Ectodermal cell (in vitro differentiated cells): ENCODE results near the gene BATF3.

Experiments used
- H3K27ac ChIP-seq: 2 replicates; pipeline ENCODE4 v1.7.0; 2013; ENCODE audit warnings: mild to moderate bottlenecking, low read depth, low read length; ENCODE audit not compliant: insufficient read depth, poor library complexity, severe bottlenecking
- H3K27me3 ChIP-seq: 2 replicates; pipeline ENCODE4 v1.7.0; 2013; ENCODE audit warnings: mild to moderate bottlenecking, low read length; ENCODE audit not compliant: insufficient read depth, control insufficient read depth, poor library complexity, severe bottlenecking
- H3K36me3 ChIP-seq: one replicate; pipeline ENCODE4 v1.7.0; 2013; ENCODE audit warnings: low read length; ENCODE audit not compliant: control insufficient read depth, insufficient read depth
- H3K4me1 ChIP-seq: one replicate; pipeline ENCODE4 v1.7.0; 2013; ENCODE audit warnings: low read length; ENCODE audit not compliant: control insufficient read depth, insufficient read depth
- H3K4me3 ChIP-seq: 2 replicates; pipeline ENCODE4 v1.7.0; 2013; ENCODE audit warnings: low read depth, low read length, control low read depth; ENCODE audit not compliant: insufficient read depth
- H3K9me3 ChIP-seq: 2 replicates; pipeline ENCODE4 v1.7.0; 2013; ENCODE audit warnings: mild to moderate bottlenecking, low read length, moderate library complexity; ENCODE audit not compliant: control insufficient read depth
- WGBS, 2 experiments: methylation state at CpG; one replicate each; pipeline ENCODE4 v1.1.7; 2013; ENCODE audit warnings: missing lambda C conversion rate in 2 of 2; 5-methylcytosine and 5-hydroxymethylcytosine counted together

BATF3 gene

DNA sequence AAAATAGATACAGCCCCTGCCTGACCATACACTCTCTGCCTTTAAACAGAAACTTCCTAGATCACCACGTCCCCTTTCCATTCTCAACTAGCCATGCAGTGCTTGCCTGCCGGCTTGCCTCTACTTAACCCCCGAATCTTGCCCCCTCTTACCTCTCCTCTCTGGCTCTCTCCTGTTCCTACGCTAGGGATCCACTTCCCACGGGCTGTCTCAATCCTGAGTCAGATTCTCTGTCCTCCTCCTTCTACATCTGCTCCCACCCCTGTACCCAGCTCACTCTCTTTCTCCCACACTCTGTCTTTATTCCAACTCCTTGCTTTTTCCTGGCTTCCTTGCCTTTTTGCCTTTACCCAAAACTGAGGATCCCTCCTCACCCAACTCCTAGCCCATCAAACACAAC, 61.7 kb downstream of the BATF3 start:
- Histone ChIP-seq H3K9me3 (no peaks in the 10 kb centered on the region), H3K4me3 (no peak overlapping the region), H3K27me3 (no peaks in the 10 kb centered on the region), H3K4me1 (no peaks in the 10 kb centered on the region), H3K27ac (no peak overlapping the region), H3K36me3 (no peaks in the 10 kb centered on the region)
- 83 to 84% methylated on average over 5 of the region's 5 CpGs for WGBS, 2 experiments
